ENCODE measurements around the gene PDCD7.
"Not testable (repeated sequence)": the region's sequence is repeated elsewhere in the genome, so short reads cannot be mapped to it uniquely, and the experiment has no call there.

Gene PDCD7

GRCh38 chr15:65091946-65092770, 41.5 kb downstream of the PDCD7 start:
- no peak for DNase-seq (ENCODE audit: low spot score)

GRCh38 chr15:65089206-65089824, 44.3 kb downstream of the PDCD7 start:
- DNase-seq (ENCODE audit: low spot score), result no peak

- DNase-seq (ENCODE audit: low spot score), result no peak
Observed at GRCh38 chr15:65088643-65089021, 45.0 kb downstream of the PDCD7 start.

- DNase-seq (ENCODE audit: low spot score), result no peak
Observed at GRCh38 chr15:65087873-65088642, 45.5 kb downstream of the PDCD7 start.

GRCh38 chr15:65087411-65087810, 46.2 kb downstream of the PDCD7 start:
- no peak for DNase-seq (ENCODE audit: low spot score)

GRCh38 chr15:65086680-65087111, 46.9 kb downstream of the PDCD7 start:
- DNase-seq (ENCODE audit: low spot score), result peak; percentile 72

GRCh38 chr15:65085990-65086679, 47.5 kb downstream of the PDCD7 start:
- no peak for DNase-seq (ENCODE audit: low spot score)

GRCh38 chr15:65085207-65085753, 48.3 kb downstream of the PDCD7 start:
- no peak for DNase-seq (ENCODE audit: low spot score)

GRCh38 chr15:65084500-65085206, 49.0 kb downstream of the PDCD7 start:
- no peak for DNase-seq (ENCODE audit: low spot score)

GRCh38 chr15:65083262-65083701, 50.3 kb downstream of the PDCD7 start:
- DNase-seq (ENCODE audit: low spot score), result no peak

- no peak for DNase-seq (ENCODE audit: low spot score)
Observed at GRCh38 chr15:65082303-65082953, 51.2 kb downstream of the PDCD7 start.

- no peak for DNase-seq (ENCODE audit: low spot score)
Observed at GRCh38 chr15:65081758-65082157, 51.9 kb downstream of the PDCD7 start.

- DNase-seq (ENCODE audit: low spot score), result no peak
Observed at GRCh38 chr15:65081270-65081669, 52.3 kb downstream of the PDCD7 start.

GRCh38 chr15:65079580-65079979, 54.0 kb downstream of the PDCD7 start:
- no peak for DNase-seq (ENCODE audit: low spot score)

- no peak for DNase-seq (ENCODE audit: low spot score)
Observed at GRCh38 chr15:65077981-65078352, 55.6 kb downstream of the PDCD7 start.

GRCh38 chr15:65077291-65077980, 56.2 kb downstream of the PDCD7 start:
- DNase-seq (ENCODE audit: low spot score), result no peak

- no peak for DNase-seq (ENCODE audit: low spot score)
Observed at GRCh38 chr15:65076486-65077290, 56.9 kb downstream of the PDCD7 start, which contains the start of gene KBTBD13. Gene KBTBD13, plus strand, starts transcription at chr15:65076746. Its CDS starts 70 bp downstream, at chr15:65076816.

- not testable (repeated sequence) for DNase-seq (ENCODE audit: low spot score)
Observed at GRCh38 chr15:65075607-65076395, 57.8 kb downstream of the PDCD7 start.

Measured in D341Med (cell line).